ENCODE results near the gene FLII. TPM values are rescaled to one million over a fixed set of nuclear protein-coding genes. Genes with fewer than 3 reads are reported as not detected.
"Not testable (repeated sequence)": the region's sequence is repeated elsewhere in the genome, so short reads cannot be mapped to it uniquely, and the experiment has no call there.

Gene FLII
- total RNA-seq, 1 experiment from 2014 or later = 298 TPM

DNA sequence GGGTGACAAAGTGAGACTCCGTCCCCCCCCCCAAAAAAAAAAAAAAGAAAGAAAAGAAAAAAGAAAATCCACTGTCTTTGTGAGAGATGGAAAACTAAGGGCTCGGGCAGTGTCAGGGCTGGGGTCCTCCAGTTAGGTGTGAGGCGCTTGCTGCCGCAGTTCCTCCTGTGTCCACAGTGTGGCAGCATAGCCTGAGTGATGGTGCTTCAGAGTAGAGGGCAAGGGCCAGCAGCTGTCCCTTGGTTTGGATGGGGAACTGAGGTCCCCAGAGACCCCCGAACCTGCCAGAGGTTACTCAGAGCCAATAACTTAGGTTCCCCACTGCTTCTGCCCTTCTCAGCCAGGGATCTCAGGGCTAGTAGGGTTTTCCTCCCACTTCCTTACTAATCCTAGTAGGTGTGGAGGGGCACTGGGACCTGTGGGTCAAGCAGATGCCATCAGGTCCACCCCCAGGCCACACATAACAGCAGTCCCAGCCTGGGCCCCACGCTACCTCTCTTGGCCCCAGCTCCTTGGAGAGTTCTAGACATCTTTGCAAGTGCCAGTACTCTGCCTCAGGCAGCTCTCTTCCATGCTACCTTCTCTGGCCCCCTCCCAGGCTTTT is 41.0 kb downstream of the FLII start:
- H2BK5ac ChIP-seq (ENCODE audit: insufficient read length, low read length) = no peak overlapping the region
- no peak overlapping the region for H3K27ac Mint-ChIP-seq

DNA sequence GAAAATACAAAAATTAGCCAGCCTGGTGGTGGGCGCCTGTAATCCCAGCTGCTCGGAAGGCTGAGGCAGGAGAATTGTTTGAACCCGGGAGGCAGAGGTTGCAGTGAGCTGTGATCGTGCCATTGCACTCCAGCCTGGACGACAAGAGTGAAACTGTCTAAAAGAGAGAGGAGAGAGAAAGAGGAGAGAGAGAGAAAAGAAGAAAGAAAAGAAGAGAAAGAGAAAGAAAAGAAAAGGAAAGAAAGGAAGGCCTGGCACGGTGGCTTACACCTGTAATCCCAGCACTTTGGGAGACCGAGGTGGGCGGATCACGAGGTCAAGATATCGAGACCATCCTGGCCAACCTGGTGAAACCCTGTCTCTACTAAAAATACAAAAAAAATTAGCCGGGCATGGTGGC is 41.6 kb downstream of the FLII start:
- H3K18ac ChIP-seq (ENCODE audit: insufficient read length, low read depth, low read length); H3K14ac ChIP-seq (ENCODE audit: insufficient read depth, low read length); H3K79me1 ChIP-seq (ENCODE audit: insufficient read depth, low read depth, low read length, poor library complexity, severe bottlenecking); H3K56ac ChIP-seq (ENCODE audit: insufficient read length, low read depth, low read length); H2BK12ac ChIP-seq (ENCODE audit: insufficient read length, low read depth, low read length); H2BK20ac ChIP-seq (ENCODE audit: low read depth, low read length, poor library complexity, severe bottlenecking); H3K36me3 Mint-ChIP-seq (ENCODE audit: insufficient read depth in 1 of 3, low read depth in 3 of 3); H2BK5ac ChIP-seq (ENCODE audit: insufficient read length, low read length); H3K4me3 Mint-ChIP-seq; H3K4me2 ChIP-seq (ENCODE audit: insufficient read depth, insufficient read length, low read length); H3K27ac ChIP-seq (ENCODE audit: insufficient read length, low read depth, low read length); H4K91ac ChIP-seq (ENCODE audit: insufficient read length, low read depth, low read length); H3K23me2 ChIP-seq (ENCODE audit: insufficient read length, low read depth, low read length, poor library complexity, severe bottlenecking); H2AFZ ChIP-seq (ENCODE audit: low read length); H3K79me2 ChIP-seq (ENCODE audit: insufficient read depth, low read length); H4K5ac ChIP-seq (ENCODE audit: insufficient read length, low read depth, low read length); H2BK120ac ChIP-seq (ENCODE audit: low read depth, low read length, poor library complexity, severe bottlenecking); H3K9ac ChIP-seq (ENCODE audit: extremely low read depth, insufficient read length, low read length); H3K27ac Mint-ChIP-seq; H3K9me3 Mint-ChIP-seq; H3K4ac ChIP-seq (ENCODE audit: low read depth, low read length); DNase-seq; H3K4me1 ChIP-seq (ENCODE audit: insufficient read depth, low read length); H2BK15ac ChIP-seq (ENCODE audit: low read depth, low read length); H4K8ac ChIP-seq (replicated peaks; ENCODE audit: insufficient read length, low read depth, low read length); H4K20me1 ChIP-seq (ENCODE audit: control insufficient read depth, insufficient read depth, insufficient read length); H3K23ac ChIP-seq (ENCODE audit: insufficient read length, low read depth, low read length); H3K27me3 ChIP-seq (ENCODE audit: insufficient read depth, low read length); H3K27me3 Mint-ChIP-seq (ENCODE audit: low read depth); H2AK5ac ChIP-seq (ENCODE audit: insufficient read length, low read length); H3K9me3 ChIP-seq (ENCODE audit: control insufficient read depth, low read depth, low read length); H3T11ph ChIP-seq (ENCODE audit: low read length): not testable (repeated sequence)
- WGBS (ENCODE audit: extremely low coverage, insufficient read length, low lambda C conversion rate) = no CpG with 5 or more reads among the region's 11 CpGs
- H3K4me1 Mint-ChIP-seq = peaks cover 7 to 13% of the 10 kb centered on the region in 2 experiments; a peak in 3 of 4 replicates

More for the DNA sequence above, 41.0 kb downstream of the FLII start:
- TF ChIP-seq CTCF (conservative IDR thresholded peaks at IDR 0.05) = peak; percentile 92
- no peak overlapping the region for H3K4me2 ChIP-seq (ENCODE audit: insufficient read depth, insufficient read length, low read length)
- H4K20me1 ChIP-seq (ENCODE audit: control insufficient read depth, insufficient read depth, insufficient read length) = no peaks in the 10 kb centered on the region
- no peaks in the 10 kb centered on the region for H3K9me3 ChIP-seq (ENCODE audit: control insufficient read depth, low read depth, low read length)
- no peaks in the 10 kb centered on the region for H3K4me1 ChIP-seq (ENCODE audit: insufficient read depth, low read length)
- H2BK20ac ChIP-seq (ENCODE audit: low read depth, low read length, poor library complexity, severe bottlenecking) = no peak overlapping the region
- no peak overlapping the region for H3T11ph ChIP-seq (ENCODE audit: low read length)
- H3K27ac ChIP-seq (ENCODE audit: insufficient read length, low read depth, low read length) = no peak overlapping the region
- H4K8ac ChIP-seq (replicated peaks; ENCODE audit: insufficient read length, low read depth, low read length) = no peak overlapping the region
- H3K79me1 ChIP-seq (ENCODE audit: insufficient read depth, low read depth, low read length, poor library complexity, severe bottlenecking) = no peaks in the 10 kb centered on the region
- no peak overlapping the region for H2BK12ac ChIP-seq (ENCODE audit: insufficient read length, low read depth, low read length)
- Mint-ChIP-seq H3K4me1 (peaks cover 7 to 13% of the 10 kb centered on the region in 2 experiments; a peak in 3 of 4 replicates), H3K27me3 (ENCODE audit: low read depth) (no peaks in the 10 kb centered on the region), H3K36me3 (ENCODE audit: insufficient read depth in 1 of 3, low read depth in 3 of 3) (no peaks in the 10 kb centered on the region; a peak in 2 of 7 replicates), H3K9me3 (no peaks in the 10 kb centered on the region; a peak in 1 of 5 replicates), H3K4me3 (no peak overlapping the region; a peak in 1 of 5 replicates)
- no peak overlapping the region for H4K91ac ChIP-seq (ENCODE audit: insufficient read length, low read depth, low read length)
- no peak overlapping the region for H2AFZ ChIP-seq (ENCODE audit: low read length)
- DNase-seq = peak; percentile 92
- H3K4ac ChIP-seq (ENCODE audit: low read depth, low read length) = no peak overlapping the region
- no peak overlapping the region for H4K5ac ChIP-seq (ENCODE audit: insufficient read length, low read depth, low read length)
- no peaks in the 10 kb centered on the region for H3K79me2 ChIP-seq (ENCODE audit: insufficient read depth, low read length)
- no CpG with 5 or more reads among the region's 6 CpGs for WGBS (ENCODE audit: extremely low coverage, insufficient read length, low lambda C conversion rate)
- no peak overlapping the region for H3K18ac ChIP-seq (ENCODE audit: insufficient read length, low read depth, low read length)
- no peak overlapping the region for H2BK15ac ChIP-seq (ENCODE audit: low read depth, low read length)
- no peak overlapping the region for H3K23ac ChIP-seq (ENCODE audit: insufficient read length, low read depth, low read length)
- H3K14ac ChIP-seq (ENCODE audit: insufficient read depth, low read length) = no peak overlapping the region
- no peak overlapping the region for H2BK120ac ChIP-seq (ENCODE audit: low read depth, low read length, poor library complexity, severe bottlenecking)
- H2AK5ac ChIP-seq (ENCODE audit: insufficient read length, low read length) = no peak overlapping the region
- no peaks in the 10 kb centered on the region for H3K27me3 ChIP-seq (ENCODE audit: insufficient read depth, low read length)
- H3K9ac ChIP-seq (ENCODE audit: extremely low read depth, insufficient read length, low read length) = no peak overlapping the region
- no peaks in the 10 kb centered on the region for H3K23me2 ChIP-seq (ENCODE audit: insufficient read length, low read depth, low read length, poor library complexity, severe bottlenecking)
- no peak overlapping the region for H3K56ac ChIP-seq (ENCODE audit: insufficient read length, low read depth, low read length)
